Measurements from ENCODE around the gene TCF7L1.
"Not testable (repeated sequence)": the region's sequence is repeated elsewhere in the genome, so short reads cannot be mapped to it uniquely, and the experiment has no call there.

Gene TCF7L1

DNA sequence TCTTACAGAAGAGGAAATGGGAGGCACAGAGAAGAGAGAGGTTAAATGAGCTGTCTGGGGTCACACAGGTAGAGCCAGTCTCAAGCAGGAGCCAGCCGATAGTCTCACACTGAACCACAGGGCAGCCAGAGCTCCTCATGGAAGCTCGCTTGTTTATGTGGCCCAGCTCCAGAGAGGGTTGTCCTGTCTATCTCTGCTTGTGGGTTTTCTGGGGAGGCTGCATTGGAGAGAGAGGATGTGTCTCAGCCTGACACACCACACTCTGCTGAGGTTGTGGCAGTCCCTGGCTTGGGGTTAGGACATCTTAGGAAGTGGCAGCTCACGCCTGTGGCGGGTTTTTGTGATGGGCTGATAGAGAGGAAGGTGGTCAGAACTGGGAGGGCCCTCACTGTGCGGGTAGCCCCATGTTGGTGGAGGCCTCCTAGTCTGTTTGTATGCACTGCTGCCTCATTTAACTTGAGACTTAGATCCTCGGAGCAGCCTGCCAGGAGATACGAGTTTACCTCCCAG, 52.3 kb downstream of the TCF7L1 start:
- DNase-seq: no peak

DNA sequence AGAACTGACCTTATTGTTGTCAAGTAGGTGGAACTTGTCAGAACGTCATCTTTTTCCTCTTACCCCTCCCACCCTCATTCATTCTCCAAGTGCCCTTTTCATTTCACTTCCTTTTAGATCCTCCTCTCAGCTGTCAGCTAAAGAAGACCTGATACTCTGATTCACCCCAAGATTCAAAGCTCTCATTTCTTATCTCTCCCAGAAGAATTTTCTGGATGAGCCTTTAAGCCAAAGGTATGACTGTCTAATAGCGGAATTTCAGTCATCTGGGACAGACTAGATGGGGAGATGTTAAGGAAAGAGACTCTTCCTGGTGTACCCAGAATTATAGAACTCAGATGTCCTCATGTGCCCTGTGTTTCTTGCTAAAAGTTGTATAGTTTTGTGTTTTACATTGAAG, 53.9 kb downstream of the TCF7L1 start:
- DNase-seq: no peak

DNA sequence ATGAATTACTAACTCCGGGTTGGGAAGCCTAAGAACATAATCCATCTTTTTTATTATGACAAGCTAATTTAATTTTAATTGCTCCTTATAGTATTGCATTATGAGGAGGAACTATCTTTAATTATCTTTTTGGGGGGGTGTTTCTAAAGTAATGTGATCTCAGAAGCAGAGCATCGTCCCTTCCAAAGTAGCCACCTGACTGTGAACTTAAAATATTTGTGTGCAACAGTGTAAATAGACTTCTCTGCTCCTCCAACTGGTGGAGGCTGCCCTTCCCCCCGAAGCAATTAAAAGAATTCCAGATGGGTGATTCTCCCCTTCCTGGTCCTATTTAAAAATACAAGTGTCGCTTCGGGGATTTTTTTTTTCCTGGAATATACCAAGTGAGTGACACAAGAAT, 55.7 kb downstream of the TCF7L1 start:
- DNase-seq: peak; percentile 65

DNA sequence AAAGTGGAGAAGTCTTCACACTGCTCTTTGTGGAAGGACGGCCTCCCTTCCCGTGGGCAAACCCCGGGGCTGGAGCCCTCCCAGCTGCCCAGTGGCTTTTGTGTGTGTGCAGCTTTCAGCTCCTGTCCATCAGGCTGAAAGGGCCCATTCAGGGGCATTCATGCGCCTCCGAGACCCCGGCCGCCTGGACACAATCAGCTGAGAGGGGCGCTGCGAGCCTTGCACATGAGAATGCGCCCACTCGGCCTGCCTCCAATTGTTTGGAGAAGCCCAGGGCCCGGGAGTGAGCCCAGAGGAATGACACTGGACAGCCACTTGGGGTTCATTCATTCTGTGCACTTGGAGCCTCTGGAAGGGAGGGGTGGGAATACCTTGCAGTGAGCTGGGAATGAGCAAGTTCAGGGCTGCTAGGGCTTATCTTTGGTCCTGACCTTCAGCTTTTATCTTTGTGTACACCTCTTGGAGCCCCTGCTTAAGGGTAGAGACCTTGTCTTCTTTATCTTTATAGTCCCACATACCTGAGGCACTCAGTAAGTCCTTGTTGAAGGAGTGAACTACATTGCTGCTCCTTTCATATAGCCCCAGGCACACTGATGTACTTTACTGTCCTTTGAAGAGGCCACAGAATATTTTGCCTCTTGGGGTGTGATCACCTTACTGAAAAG, 56.5 kb downstream of the TCF7L1 start:
- no peak for DNase-seq

DNA sequence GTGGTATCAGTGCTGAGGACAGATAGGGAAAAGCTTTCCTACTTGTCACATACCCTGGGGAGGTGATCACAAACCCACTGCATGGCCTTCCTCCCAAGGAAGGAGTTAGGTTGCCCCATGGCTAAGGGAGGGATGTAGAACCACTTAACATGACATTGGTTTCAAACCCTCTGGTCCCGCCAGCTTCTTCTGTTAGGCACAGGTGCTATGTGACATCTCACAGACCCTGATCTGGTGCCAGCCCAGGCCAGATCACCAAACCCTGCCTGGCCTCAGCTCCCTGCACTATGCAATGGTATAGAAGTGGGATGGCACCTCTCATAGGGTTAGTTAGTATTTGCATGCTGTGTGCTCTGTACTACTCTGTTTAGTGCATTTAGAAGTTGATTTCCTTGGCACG, 58.0 kb downstream of the TCF7L1 start:
- DNase-seq: no peak

DNA sequence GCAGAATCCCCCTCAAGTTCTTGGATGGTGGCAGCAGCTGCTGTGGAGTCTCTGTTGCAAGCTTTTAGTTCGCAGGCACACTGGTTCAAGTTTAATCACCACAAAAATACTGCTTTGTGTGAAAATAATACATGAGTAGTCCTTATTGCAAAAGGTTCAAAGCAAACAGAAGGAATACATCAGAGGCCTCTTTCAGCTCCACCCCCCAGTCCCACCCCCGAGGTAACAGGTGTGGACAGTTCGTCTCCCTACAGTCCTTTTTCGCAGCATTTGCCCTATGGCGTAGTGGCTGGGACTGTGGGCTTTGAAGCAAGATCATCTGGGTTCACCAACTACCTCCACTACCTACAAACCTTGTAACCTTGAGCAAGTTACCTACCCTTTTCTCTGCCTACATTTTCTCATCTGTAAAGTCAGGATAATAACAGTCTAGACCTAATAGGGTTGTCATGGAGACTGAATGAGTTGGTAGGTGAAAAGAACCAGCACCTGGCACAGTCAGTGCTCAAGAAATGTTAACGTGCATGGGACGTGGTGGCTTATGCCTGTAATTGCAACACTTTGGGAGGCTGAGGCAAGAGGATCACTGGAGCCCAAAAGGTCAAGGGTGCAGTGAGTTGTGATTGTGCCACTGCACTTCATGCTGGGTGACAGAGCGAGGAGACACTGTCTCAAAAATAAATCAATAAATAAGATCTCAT, 61.7 kb downstream of the TCF7L1 start:
- DNase-seq: no peak

DNA sequence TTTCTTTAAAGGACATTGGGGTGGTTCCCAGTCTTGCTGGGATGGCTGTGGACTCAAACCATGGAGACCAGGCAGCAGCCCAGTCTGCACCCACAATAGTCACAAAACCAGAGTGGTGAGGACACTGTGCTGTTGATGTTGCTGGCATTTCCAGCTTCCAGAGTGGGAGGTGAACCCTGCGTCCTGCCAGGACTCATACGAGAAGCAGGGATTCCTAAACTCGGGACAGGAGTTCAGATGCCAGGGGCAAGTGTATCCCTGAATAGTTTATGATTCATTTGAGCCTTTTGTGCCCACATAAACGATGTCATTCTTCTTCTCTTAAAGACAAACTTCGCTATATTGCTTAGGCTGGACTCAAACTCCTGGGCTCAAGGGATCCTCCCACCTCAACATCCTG, 62.8 kb downstream of the TCF7L1 start:
- no peak for DNase-seq

DNA sequence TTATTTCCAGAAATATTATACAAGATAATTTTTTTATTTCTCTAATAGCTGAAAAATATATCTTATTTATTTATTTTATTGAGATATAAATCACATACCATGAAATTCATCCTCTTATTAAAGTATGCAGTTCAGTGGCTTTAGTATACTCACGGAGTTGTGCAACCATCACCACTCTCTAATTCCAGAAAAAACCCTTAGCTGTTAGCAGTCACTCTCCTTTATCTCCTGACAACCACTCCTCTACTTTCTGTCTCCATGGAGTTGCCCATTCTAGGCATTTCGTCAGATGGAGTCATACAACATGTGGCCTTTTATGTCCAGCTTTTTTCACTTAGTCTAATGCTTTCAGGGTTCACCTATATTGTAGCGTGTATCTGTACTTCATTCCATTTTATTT, 66.5 kb downstream of the TCF7L1 start:
- DNase-seq: no peak

DNA sequence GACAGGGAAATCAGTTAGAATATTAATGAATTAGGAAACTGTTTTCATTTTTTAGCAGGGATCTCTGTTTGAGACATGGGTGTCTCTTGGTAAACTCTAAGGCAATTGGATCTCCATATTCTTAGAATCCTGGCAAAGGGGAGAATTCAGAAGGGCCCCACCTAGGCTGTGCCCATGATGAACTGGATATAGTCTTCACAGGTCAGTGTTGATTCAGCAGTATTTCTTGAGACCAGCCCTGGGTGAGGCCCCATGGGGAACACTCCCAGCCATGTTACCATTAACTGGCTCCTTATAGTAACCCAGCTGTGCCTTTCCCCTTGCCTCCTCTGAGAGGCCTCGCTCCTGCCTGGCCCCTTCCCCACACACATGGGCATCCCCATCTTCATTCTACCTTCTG, 76.7 kb downstream of the TCF7L1 start:
- no peak for DNase-seq

DNA sequence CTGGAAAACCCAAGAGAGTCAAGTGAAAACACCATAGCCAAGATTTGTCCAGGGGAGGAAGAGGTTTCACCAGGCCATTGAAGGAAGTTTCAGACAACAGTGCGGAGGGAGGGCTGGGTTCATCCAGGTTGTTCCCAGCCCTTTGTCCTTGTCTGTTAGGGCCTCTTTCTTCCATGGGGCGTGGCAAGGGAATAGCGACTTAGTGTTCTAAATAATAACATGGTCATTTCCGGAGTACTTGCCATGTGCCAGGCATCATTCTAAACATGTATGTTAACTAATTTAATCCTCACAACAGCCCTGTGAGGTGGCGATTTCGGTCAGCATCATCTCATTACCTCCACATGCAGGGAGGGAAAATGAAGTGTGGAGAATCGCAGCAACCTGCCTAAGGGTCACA, 77.3 kb downstream of the TCF7L1 start:
- no peak for DNase-seq

DNA sequence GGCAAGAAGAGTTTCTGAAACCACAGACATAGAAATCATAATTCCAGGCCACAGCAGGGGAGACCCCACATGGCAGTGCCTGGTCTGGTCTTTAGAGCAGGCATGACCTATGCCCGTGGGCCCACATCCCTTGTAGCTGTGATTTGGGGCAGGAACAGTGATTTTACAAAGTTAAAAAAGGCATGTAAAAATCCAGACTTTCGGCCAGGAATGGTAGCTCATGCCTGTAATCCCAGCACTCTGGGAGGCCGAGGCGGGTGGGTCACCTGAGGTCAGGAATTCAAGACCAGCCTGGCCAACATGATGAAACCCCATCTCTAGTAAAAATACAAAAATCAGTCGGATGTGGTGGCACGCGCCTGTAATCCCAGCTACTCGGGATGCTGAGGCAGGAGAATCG, 78.4 kb downstream of the TCF7L1 start:
- DNase-seq: not testable (repeated sequence)

DNA sequence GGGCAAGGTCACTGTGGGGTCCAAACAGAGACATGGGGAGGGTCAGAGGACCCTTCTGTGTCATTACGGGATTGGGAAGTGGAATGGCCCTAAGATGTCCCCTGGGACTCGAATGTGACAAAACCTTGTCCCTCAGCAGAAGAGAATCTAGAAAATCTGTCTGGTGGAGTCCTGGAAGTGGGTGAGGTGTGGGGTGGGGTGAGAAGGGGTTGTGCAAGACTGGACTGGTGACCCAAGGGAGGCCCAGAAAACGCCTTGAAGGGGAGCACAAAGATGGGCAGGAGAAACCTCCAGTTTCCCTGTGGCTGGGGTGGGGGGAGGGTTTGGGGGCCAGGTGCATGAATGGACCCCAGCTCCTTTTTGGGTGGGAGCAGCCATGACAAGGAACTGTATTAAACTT, 79.6 kb downstream of the TCF7L1 start:
- no peak for DNase-seq

DNA sequence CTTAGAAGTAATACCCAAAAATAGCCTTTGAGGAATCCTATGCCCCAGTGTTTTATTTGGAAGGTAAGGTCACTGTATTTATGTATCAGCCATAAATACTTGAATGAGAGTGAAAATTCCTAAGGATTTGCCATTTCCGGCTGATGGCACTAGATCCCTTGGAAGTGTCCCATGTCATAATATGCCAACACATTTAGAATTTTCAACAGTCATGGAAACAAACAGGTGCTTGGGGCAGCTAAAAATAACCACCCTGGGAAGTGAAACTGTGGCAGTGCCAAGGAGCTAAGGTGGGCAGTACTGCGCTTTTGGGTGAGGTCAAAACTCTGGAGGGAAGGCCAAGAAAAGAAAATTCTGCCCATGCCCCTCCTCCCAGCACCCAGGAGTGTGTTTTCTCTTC, 80.2 kb downstream of the TCF7L1 start:
- no peak for DNase-seq

DNA sequence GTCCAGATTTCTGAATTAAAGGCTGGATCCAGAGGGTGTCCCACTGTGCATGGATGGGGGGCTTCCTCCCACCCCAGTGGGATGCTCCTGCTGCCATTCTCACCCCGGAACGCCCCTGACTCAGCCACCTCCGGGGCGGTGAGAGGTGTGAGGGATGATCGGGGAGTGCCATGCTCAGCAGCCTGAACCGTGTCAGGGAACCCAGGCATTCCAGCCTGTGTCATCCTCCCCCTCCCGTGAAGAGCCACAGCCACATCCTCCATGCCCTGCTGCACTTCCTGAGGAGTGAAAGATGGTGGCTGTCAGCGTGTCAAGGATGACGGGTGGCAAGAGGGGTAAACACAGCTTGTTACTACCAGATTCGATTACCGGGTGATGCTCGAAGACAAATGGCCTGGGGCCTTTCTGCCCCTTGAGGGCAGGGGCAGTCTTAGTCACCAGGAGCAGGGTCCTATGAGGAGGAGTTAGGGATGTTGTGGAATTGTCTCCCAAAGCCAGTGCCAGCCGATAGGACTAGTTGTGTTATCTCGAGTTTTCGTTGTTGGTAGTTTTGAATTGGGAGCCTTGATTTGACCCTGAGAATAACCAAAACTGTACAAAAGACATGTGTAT, 80.8 kb downstream of the TCF7L1 start:
- no peak for DNase-seq

DNA sequence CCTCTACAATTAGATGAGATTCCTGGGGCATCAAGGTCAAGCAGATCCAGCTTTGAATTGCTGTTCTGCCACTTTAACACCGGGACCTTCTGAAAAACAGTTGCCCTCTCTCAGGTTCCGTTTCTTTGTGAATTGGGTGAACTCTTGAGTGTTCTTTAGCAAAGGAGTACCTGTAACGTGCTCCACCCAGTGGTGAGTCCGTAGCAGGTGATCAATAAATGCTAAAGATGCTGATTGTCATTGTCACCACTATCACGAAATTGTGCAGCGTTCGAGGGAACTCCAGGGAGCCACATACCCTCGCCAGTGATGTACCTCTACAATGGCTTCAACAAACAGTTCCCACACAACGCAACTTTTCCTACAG, 81.9 kb downstream of the TCF7L1 start:
- peak; percentile 38 for DNase-seq

DNA sequence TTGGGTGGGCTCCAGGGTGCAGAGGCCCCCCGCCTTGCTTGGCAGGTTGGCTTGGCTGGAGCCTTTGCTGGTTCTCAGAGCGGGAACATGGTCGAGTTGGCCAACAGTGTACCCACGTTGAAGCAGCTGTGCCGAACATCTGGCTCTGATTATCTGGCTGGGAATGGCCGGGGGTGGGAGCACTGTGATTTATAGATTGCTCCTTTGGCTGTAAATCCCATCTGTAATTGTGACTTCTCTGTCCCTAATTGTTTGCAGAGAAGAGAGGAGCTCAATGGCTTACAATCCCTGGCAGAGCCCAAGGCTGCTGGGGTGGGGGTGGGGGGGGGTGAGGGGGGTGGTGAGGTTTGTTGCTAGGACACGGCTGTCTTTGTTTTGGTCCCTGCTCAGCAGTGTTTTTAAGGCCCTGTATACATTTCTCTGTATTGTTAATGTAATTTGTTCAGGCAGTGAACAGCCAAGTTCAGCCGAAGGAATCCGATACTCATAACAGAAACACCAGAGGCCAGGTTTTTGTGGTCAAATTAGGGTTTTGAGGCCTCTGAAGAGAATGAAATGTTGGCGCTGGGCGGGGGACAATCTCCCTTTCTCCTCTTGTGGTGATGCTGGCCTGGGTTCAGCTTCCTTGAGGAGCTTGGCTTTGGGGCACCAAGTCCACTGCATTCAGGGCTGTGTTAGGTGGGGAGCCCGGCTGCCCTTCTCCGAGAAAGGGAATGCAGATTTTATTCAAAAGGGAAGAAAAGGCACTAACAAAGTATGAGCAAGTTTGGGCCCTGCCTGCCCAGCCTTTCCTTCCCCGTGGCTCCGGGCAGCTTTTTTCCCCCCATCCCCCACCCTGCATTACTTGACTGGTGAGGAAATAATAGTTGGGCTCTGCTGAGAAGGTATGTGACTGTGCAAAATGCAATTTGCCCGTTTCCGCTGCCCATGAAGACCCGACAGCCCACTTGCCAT, 82.5 kb downstream of the TCF7L1 start:
- DNase-seq: peak; percentile 67

DNA sequence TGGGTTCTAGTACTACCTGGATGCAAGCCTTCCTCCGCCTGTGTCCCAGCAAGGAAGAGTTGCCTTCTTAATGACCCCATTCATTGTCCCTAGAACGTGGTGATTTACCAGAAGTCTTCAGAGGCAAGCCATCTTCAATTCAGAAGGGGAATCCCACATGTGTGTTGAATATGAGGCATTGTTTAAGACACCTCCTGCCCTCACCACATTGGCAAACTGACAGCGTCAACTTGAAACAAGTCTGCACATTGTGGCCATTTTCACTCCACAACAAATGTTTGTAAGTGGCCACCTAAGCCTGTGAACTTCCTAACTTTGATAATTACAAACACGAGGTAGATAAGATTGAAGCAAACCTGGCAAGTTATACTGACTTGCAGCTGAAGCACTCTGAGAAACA, 83.7 kb downstream of the TCF7L1 start:
- no peak for DNase-seq

DNA sequence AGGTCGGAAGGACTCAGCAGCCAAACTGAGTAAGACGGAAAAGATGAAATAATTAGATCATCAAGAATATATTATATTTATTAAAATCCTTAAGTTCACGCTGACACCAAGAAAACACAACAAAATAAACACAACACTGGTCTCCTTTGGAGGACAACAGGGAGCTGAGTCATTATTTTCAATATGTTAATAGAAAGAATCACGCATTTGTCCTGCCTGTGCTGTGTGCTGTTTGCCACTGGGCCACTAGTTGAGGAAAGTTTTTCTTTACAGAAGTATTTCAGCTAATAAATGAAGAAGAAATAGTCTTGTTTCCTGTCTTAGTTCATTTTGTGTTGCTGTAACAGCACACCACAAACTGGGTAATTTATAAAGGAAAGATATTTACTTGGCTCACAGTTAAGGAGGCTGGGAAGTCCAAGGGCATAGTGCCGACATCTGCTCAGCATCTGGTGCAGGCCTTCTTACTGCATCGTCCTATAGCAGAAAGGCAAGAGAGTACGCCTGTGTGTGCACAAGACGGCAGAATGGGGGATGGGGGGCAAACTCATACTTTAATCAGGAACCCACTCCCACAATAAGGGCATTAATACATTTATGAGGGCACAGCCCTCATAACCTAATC, 88.0 kb downstream of the TCF7L1 start:
- DNase-seq: no peak

DNA sequence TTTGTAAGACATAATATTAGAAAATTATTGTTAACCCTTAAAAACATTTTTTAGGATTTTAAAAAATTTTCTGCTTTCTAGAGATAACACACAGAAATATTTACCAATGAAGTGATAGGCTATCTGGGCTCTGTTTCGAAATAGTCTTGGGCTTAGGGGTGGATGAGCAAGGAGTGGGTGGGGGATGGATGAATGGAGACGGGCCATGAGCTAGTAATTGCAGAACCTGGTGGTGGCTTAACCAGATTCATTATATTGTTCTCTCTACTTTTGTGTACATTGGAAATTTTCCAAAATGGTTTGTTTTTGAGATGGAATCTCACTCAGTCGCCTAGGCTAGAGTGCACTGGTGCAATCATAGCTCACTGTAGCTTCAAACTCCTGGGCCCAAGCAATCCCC, 89.6 kb downstream of the TCF7L1 start:
- peak; percentile 34 for DNase-seq

DNA sequence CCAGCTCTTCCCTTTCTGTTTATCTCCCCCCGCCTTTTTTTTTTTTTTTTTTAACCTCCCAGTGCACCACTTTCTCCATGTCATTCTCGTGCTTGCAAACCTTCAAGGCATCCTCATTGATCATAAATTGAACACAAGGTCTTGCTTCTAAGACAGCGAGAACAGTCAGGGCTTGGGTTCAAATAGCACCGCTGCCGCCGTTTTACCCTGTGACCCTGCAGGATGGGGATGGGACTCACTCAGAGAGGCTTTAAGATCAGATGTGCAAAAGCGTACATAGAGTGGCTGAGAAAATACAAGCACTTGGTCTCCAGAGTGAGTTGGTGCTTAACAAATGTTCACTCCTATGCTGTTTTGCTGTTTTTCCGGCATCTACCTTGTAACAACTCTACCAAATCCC, 93.6 kb downstream of the TCF7L1 start:
- no peak for DNase-seq

DNA sequence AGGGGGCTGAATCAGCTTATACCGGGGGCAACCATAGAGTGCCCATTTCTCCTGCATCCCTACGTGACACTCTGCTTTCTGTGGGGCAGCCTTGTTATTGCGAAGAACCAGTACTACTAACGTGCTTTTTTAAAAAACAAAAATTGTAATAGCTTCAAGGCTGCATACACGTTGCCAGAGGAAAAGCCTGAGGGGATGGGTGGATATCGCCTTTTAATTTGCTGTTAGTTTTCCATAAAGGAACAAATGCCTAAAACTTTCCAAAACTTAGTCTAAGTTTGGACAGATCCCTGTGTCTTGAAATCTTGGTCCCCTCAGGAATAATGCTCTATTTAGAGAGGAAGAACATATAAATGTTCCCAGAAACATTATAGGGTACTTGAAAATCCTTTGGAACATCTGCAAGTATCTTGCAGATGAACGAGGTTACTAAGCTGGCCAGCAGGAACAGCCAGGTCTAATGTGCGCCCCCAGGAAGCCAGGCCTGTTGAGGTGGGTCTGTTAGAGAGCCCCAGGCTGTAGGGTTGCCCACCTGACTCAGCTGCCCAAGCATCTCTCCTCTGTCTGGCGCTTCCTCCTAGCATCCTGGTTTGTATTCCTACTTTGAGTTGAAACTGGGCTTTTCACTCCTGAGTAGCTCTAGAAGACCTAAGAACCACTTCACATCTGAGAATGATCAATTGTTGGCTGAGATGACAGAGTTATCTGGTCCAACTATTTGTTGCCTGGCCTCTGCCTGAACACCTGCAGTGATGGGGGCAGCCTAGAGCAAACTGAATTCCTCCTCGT, 97.7 kb downstream of the TCF7L1 start:
- DNase-seq: no peak

DNA sequence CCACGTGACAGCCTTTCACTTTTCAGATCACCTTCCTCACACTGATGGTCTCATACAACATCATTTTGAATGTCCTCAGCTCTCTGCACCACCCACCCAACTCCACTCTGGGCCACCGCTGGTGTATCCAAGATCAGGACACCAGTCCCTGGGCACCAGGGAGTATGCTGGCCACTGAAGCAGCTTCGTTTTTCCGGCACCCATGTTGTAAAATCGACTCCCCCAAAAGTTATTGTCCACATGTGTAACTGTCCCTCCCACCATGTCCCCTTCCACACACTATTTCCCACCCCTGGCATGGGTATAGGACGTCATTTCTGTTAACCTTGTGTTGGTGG, 98.2 kb downstream of the TCF7L1 start:
- DNase-seq: no peak

Data from NCI-H69 (cell line).